Left kidney (tissue), 2 donors: ENCODE results near the gene ALK. TPM values are rescaled to one million over a fixed set of nuclear protein-coding genes. Genes with fewer than 3 reads are reported as not detected.
A peak's percentile ranks its signal among the peaks of the same experiment; 100 is the strongest.

Source experiments
- DNase-seq: peaks from one replicate; pipeline ENCODE4 v3.0.0-alpha.2; 2013
- polyA plus RNA-seq: library from polyadenylated mRNA; unstranded; fragments of 120-200 nt; gene quantifications from one replicate; pipeline ENCODE4 v1.2.1, GENCODE V29; 2013; ENCODE audit not compliant: insufficient read length

The ALK gene
- polyA plus RNA-seq, 1 donor = 0.55 TPM

GRCh38 chr2:29363111-29363510 lies 558.3 kb downstream of the ALK start:
- DNase-seq = no peak

DNA sequence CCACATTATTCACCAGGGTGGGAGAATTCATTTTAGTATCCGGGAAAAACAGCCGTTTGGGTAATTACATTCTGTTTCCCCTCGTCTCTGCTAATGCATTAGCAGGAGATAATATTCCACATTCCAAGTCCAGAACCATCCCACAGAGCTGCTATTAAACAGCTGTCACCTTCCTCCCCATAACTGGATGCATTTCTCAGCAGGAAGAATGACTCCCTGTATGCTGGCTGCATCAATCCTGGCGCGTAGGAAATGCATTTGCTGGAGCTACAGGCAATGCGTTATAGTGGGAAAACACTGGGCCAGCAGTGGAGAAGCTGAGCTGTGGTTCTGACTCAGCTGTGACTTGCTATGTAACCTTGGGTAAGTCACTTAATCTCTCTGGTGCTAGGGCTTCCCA lies 560.2 kb downstream of the ALK start:
- DNase-seq = no peak

- DNase-seq = no peak
Observed at GRCh38 chr2:29360016-29360784, 561.2 kb downstream of the ALK start.

GRCh38 chr2:29353403-29353991 lies 567.9 kb downstream of the ALK start:
- no peak for DNase-seq

DNA sequence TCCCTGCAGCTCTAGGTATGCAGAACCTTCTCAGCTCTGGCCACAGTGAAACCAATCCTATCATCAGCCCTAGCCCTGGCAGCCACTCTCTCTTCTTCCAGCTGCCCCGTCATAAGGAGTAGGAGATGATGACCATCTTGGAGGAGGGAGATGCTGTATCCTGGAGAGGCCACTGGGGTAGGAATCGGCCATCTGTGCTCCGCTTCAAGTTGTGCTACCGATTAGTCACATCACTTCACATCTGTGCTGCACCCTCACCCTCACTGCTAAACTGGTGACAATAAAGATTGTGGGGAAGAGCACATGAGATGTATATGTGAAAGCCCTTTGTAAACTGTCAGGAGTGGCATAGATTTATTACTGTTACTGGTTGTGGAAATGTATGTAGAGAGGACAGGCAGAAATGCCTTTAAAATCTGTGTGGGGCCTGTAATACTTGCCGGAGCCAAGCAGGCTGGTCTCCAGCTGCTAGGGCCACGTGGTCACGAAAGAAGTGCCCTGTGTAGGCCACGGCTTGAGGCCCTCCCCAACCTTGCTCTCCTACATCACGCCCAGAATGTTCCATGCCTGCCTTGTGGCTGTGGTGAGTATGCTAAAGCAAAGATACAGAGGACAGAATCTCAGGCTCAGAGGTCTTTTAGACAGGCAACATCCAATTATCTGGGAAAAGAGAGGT lies 569.3 kb downstream of the ALK start:
- DNase-seq = no peak

GRCh38 chr2:29351248-29351647 lies 570.1 kb downstream of the ALK start:
- no peak for DNase-seq

- DNase-seq = no peak
Observed at GRCh38 chr2:29349316-29350030, 571.9 kb downstream of the ALK start.

DNA sequence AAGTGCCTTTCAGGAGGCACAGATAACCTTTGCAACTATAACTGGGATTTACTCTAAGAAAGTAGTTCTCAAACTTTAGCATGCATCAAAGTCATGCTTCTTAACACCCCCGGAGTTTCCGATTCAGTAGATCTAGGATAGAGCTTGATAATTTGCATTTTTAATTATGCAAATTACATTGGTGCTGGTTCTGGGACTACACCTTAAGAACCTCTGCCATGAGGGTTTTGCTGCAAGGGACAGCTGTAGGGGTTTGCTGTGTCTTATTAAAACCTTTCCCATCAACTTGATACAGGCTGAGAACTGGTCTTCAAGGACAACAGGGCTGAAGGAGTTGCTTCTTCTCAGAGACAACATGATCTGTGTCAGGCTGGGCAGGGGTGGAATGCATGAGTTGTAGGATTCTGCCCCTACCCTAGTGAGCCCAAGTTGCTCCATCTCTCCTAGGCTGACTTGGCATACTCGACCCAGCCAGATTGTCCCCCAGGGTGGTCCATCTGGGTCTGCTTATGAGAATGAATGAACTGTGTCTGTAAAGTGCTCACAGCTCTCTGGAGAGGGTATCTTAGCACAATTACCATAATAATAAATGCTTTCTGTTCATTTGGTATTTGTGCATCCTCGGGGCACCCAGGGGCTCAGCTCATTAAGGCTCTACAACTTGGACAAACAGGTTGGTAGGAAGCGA lies 573.5 kb downstream of the ALK start:
- DNase-seq = no peak

GRCh38 chr2:29345236-29345635 lies 576.1 kb downstream of the ALK start:
- DNase-seq = no peak

DNA sequence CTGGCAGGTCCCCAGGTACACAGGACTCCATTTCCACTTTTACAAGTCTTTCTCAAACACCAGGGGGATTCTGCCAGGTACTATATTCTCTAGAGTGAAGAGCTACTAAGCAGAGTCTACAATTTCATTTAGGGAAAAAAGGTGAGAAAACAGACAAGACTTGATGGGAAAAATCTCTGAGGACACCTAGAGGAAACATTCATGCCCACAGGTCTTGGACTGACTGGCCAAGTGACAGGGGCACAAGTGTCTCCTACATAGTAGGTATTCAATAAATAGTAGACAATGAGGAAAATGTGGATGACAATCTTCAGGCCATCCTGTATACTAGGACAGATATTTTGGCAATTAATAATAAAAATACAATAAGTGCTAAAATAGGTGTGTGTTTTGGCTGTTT lies 577.6 kb downstream of the ALK start:
- DNase-seq = no peak

DNA sequence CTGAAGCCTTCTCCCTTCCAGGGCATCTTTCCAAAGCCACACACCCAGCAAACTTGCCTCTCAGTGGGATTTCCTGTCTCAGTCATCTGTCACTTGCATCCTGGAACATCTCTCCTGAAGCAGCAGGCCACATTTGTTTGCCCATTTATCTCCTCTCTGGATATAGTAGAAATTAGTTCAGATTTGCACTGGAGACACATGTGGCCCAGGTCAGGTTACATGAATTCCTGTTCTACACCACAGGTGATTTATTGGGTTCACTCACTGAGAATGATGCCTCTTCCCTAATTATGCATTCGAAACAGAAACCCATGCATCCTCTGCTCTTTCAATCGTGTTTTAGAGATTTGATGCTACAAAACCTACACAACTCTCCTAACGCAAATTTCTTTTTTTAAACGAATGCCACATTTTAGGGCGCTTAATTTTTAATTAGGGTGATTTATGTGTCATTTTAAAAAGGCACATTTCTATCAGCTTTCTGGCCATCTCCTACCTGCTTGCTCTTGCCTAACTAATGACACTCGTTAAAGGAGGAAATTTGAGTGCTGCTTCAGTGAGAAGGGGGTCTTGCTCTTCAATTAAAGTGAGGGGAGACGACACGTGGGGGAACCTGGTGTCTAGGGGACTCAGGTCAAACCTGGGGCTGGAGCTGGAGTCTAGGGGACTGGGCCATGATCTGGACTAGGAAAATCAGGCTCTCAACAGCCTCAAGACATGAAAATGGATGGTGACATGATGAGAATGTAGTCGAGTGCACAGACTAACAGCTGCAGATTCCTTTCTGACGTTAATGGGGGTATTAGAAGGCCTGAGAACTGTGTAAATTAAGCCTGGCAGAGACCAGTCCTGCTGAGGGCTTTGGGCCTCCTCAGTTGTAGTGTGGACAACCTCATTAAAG lies 584.8 kb downstream of the ALK start:
- DNase-seq = peak; percentile 83

GRCh38 chr2:29335396-29335795 lies 586.0 kb downstream of the ALK start:
- DNase-seq = no peak

DNA sequence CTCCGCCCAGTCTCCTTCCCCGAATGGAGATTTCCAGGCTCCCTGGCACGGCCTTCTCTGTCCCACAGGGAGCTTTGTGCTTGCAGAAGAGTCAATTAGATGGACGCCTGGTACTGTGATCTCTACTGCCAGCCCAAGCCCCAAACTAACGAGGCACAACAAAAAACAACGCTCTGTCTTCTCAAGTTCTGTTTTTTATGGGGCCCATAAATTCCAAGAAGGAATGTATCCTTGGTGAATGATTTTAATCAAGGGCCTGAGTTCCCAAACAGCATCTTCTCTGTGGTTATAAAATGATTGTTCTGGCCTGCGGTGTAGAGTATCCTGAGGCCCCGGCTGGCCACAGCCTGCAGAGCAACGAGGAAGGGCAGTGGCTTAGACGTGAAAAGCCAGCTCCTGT lies 586.7 kb downstream of the ALK start:
- DNase-seq = peak; percentile 75

GRCh38 chr2:29332540-29332939 lies 588.8 kb downstream of the ALK start:
- no peak for DNase-seq

DNA sequence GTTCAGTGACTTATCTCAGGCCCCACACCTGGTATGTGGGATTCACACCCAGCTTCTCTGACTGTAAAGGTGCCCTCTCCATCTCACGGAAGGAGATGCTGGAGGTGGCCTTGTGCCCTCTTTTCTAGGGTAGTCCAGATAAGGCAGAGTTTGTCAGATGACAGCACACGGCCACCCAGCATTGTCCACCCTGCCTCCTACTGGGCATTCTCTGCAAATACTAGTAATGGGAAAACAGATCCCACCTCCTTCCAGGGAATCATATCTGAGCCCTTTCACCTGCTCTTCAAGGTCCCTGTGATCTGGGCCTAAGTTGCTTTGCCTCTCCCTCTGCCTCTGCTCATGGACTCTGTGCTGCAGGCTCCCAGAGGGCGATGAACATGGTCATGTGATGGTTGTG lies 591.5 kb downstream of the ALK start:
- DNase-seq = no peak

GRCh38 chr2:29326926-29327325 lies 594.5 kb downstream of the ALK start:
- DNase-seq = no peak

GRCh38 chr2:29325544-29325943 lies 595.8 kb downstream of the ALK start:
- DNase-seq = no peak

GRCh38 chr2:29323961-29324360 lies 597.4 kb downstream of the ALK start:
- no peak for DNase-seq

- DNase-seq = no peak
Observed at GRCh38 chr2:29323301-29323700, 598.1 kb downstream of the ALK start.

DNA sequence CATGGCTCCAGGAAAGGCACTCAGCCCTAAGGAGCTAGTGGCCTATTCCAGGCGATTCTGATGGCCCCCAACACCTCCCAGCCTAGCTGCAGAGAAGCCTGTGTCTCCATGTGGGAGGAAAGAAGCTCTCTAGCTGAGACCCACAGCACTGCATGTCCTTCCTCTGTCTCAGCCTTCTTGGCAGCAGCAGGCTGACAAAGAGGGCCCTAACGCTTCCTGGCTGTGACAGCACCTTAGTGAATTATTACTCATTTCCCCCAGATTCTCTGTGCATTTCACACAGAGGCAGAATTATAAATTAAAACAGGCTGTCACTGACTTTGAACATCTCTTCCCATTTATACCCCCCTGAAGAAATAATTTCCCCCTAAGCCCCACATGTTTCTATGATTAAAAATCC lies 599.4 kb downstream of the ALK start:
- no peak for DNase-seq
